ENCODE data around the gene CD300H.
"Not testable (repeated sequence)": the region's sequence is repeated elsewhere in the genome, so short reads cannot be mapped to it uniquely, and the experiment has no call there.

CD300H gene

GRCh38 chr17:74530831-74531150 is 36.5 kb downstream of the CD300H start:
- DNase-seq (ENCODE audit: low read depth, low spot score), result no peak
- H3K27ac ChIP-seq, result no peak overlapping the region

GRCh38 chr17:74529243-74529642 is 38.1 kb downstream of the CD300H start:
- no peak for DNase-seq (ENCODE audit: low read depth, low spot score)
- no peak overlapping the region for H3K27ac ChIP-seq

GRCh38 chr17:74528491-74529199 is 38.7 kb downstream of the CD300H start:
- no peak overlapping the region for H3K27ac ChIP-seq
- DNase-seq (ENCODE audit: low read depth, low spot score), result no peak

GRCh38 chr17:74527756-74528155 is 39.6 kb downstream of the CD300H start:
- H3K27ac ChIP-seq, result no peak overlapping the region
- DNase-seq (ENCODE audit: low read depth, low spot score), result no peak

GRCh38 chr17:74527081-74527480 is 40.2 kb downstream of the CD300H start:
- DNase-seq (ENCODE audit: low read depth, low spot score), result no peak
- no peak overlapping the region for H3K27ac ChIP-seq

GRCh38 chr17:74526681-74527080 is 40.6 kb downstream of the CD300H start:
- no peak overlapping the region for H3K27ac ChIP-seq
- DNase-seq (ENCODE audit: low read depth, low spot score), result no peak

GRCh38 chr17:74525781-74526288 is 41.5 kb downstream of the CD300H start:
- H3K27ac ChIP-seq, result no peak overlapping the region
- no peak for DNase-seq (ENCODE audit: low read depth, low spot score)

GRCh38 chr17:74525465-74525725 is 41.9 kb downstream of the CD300H start:
- H3K27ac ChIP-seq, result no peak overlapping the region
- DNase-seq (ENCODE audit: low read depth, low spot score), result no peak

- H3K27ac ChIP-seq, result no peak overlapping the region
- DNase-seq (ENCODE audit: low read depth, low spot score), result no peak
These were observed 42.5 kb downstream of the CD300H start for GRCh38 chr17:74524653-74525464.

- H3K27ac ChIP-seq, result no peak overlapping the region
- no peak for DNase-seq (ENCODE audit: low read depth, low spot score)
These were observed 44.0 kb downstream of the CD300H start for GRCh38 chr17:74523308-74523707.

GRCh38 chr17:74522381-74523105 is 44.8 kb downstream of the CD300H start:
- no peak overlapping the region for H3K27ac ChIP-seq
- no peak for DNase-seq (ENCODE audit: low read depth, low spot score)

GRCh38 chr17:74521701-74522201 is 45.6 kb downstream of the CD300H start:
- H3K27ac ChIP-seq, result no peak overlapping the region
- DNase-seq (ENCODE audit: low read depth, low spot score), result no peak

GRCh38 chr17:74520790-74521480 is 46.4 kb downstream of the CD300H start:
- no peak for DNase-seq (ENCODE audit: low read depth, low spot score)
- H3K27ac ChIP-seq, result no peak overlapping the region

GRCh38 chr17:74520016-74520434 is 47.3 kb downstream of the CD300H start:
- no peak for DNase-seq (ENCODE audit: low read depth, low spot score)
- H3K27ac ChIP-seq, result no peak overlapping the region

GRCh38 chr17:74518413-74518981 is 48.8 kb downstream of the CD300H start:
- not testable (repeated sequence) for H3K27ac ChIP-seq; DNase-seq (ENCODE audit: low read depth, low spot score)

GRCh38 chr17:74516561-74517328 is 50.6 kb downstream of the CD300H start:
- H3K27ac ChIP-seq, result no peak overlapping the region
- no peak for DNase-seq (ENCODE audit: low read depth, low spot score)

- H3K27ac ChIP-seq, result no peak overlapping the region
- DNase-seq (ENCODE audit: low read depth, low spot score), result no peak
These were observed 51.4 kb downstream of the CD300H start for GRCh38 chr17:74515941-74516340.

- H3K27ac ChIP-seq, result no peak overlapping the region
- DNase-seq (ENCODE audit: low read depth, low spot score), result no peak
These were observed 52.5 kb downstream of the CD300H start for GRCh38 chr17:74514632-74515334.
